ENCODE data around the gene HOXA11. TPM values are rescaled to one million over a fixed set of nuclear protein-coding genes. Genes with fewer than 3 reads are reported as not detected.

HOXA11 gene
- total RNA-seq, 2 experiments from 2014 or later = not detected

- H2AFZ ChIP-seq (ENCODE audit: low read length) = no peak overlapping the region
- ChIA-PET CTCF (ENCODE audit: unreplicated experiment) (no interaction called here), POLR2A (no interaction called here)
- TF ChIP-seq, protein P1, sequence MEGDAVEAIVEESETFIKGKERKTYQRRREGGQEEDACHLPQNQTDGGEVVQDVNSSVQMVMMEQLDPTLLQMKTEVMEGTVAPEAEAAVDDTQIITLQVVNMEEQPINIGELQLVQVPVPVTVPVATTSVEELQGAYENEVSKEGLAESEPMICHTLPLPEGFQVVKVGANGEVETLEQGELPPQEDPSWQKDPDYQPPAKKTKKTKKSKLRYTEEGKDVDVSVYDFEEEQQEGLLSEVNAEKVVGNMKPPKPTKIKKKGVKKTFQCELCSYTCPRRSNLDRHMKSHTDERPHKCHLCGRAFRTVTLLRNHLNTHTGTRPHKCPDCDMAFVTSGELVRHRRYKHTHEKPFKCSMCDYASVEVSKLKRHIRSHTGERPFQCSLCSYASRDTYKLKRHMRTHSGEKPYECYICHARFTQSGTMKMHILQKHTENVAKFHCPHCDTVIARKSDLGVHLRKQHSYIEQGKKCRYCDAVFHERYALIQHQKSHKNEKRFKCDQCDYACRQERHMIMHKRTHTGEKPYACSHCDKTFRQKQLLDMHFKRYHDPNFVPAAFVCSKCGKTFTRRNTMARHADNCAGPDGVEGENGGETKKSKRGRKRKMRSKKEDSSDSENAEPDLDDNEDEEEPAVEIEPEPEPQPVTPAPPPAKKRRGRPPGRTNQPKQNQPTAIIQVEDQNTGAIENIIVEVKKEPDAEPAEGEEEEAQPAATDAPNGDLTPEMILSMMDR (conservative IDR thresholded peaks at IDR 0.05; ENCODE audit: low read length) = no peak
- TF ChIP-seq EZH2phosphoT487 (IDR thresholded peaks at IDR 0.05; ENCODE audit: borderline replicate concordance, low read depth, low read length) = no peak
- no peak overlapping the region for H3K4me2 ChIP-seq (ENCODE audit: low read length)
- intact Hi-C loops (cut with micrococcal nuclease; ENCODE audit: unreplicated experiment) = no loop called here
- no peaks in the 10 kb centered on the region for H3K79me2 ChIP-seq (ENCODE audit: insufficient read depth, low read depth, low read length)
- H3K27ac ChIP-seq (ENCODE audit: low read depth, low read length, poor library complexity, severe bottlenecking) = no peak overlapping the region
- H3K4me1 ChIP-seq (ENCODE audit: insufficient read depth, low read length, poor library complexity, severe bottlenecking) = no peaks in the 10 kb centered on the region
- no peak for DNase-seq (ENCODE audit: low spot score)
- H4K20me1 ChIP-seq (ENCODE audit: insufficient read depth, low read length) = no peaks in the 10 kb centered on the region
- no peaks in the 10 kb centered on the region for H3K9me3 ChIP-seq (ENCODE audit: low read length)
- no peaks in the 10 kb centered on the region for H3K9me2 ChIP-seq (ENCODE audit: insufficient read depth, low read length)
- H3K4me3 ChIP-seq (ENCODE audit: low read depth, low read length, poor library complexity, severe bottlenecking) = no peak overlapping the region
- no TSS peak for BruUV-seq (replicated peaks)
- H3K36me3 ChIP-seq (ENCODE audit: insufficient read depth, low read length) = no peaks in the 10 kb centered on the region
These were observed 9.2 kb downstream of the HOXA11 start for GRCh38 chr7:27175626-27176523.

DNA sequence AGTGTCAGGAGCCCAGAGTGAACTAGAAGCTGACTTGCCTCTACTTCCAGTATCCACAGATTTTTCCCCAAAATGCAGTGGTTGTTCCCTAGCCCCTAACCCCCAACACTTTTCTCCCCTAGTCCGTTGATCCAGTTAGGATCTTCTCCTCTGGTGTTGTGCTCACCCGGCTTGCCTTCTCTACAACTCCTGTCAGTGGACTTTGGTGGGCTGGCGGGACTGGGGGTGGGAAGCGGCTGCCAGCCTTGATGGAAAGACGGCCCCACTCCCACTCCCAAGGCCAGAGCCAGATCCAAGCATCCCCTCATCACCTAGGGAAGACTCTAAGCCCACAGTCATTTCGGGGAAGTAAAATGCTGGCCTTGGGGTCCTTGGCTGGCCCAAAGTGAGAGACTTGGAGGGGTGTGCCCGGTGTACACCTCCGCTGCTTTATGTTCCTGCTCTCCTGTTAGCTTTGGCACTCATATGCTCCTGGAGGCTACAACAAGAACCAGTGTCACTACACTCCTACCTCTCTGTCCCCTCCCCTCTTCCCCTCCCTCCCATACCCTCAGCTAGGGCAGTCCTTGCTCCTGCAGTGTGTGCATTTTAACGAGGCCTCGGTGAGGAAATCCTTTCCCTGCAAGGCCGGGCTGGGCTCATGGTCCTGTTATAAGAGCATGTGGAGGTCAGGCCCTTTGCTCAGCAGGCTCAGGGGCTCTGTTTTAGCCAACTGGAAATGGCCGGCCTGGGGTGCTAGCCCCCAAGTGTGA, 10.0 kb downstream of the HOXA11 start:
- Histone ChIP-seq H4K20me1 (ENCODE audit: insufficient read depth, low read length) (no peaks in the 10 kb centered on the region), H3K79me2 (ENCODE audit: insufficient read depth, low read depth, low read length) (no peaks in the 10 kb centered on the region), H3K9me2 (ENCODE audit: insufficient read depth, low read length) (no peaks in the 10 kb centered on the region), H3K4me3 (ENCODE audit: low read depth, low read length, poor library complexity, severe bottlenecking) (no peak overlapping the region), H3K9me3 (ENCODE audit: low read length) (no peaks in the 10 kb centered on the region), H3K4me1 (ENCODE audit: insufficient read depth, low read length, poor library complexity, severe bottlenecking) (no peaks in the 10 kb centered on the region), H2AFZ (ENCODE audit: low read length) (no peak overlapping the region), H3K4me2 (ENCODE audit: low read length) (no peak overlapping the region), H3K27ac (ENCODE audit: low read depth, low read length, poor library complexity, severe bottlenecking) (no peak overlapping the region), H3K36me3 (ENCODE audit: insufficient read depth, low read length) (no peaks in the 10 kb centered on the region)
- POLR2A ChIA-PET = no interaction called here
- TF ChIP-seq, protein P1 (conservative IDR thresholded peaks at IDR 0.05; ENCODE audit: low read length) = no peak
- TF ChIP-seq EZH2phosphoT487 (IDR thresholded peaks at IDR 0.05; ENCODE audit: borderline replicate concordance, low read depth, low read length) = no peak
- CTCF ChIA-PET (ENCODE audit: unreplicated experiment) = no interaction called here
- no TSS peak for BruUV-seq (replicated peaks)
- intact Hi-C loops (cut with micrococcal nuclease; ENCODE audit: unreplicated experiment) = no loop called here
- DNase-seq (ENCODE audit: low spot score) = no peak

Data from OCI-LY7 (cell line).